Measurements from ENCODE around the gene NHERF2.

Gene NHERF2

GRCh38 chr16:1991135-1991551, 35.6 kb upstream of the NHERF2 start:
- DNase-seq: no peak

- DNase-seq: no peak
Measured at GRCh38 chr16:1991588-1991947, 35.1 kb upstream of the NHERF2 start.

- peak; percentile 96 for DNase-seq
Measured at GRCh38 chr16:1991948-1992703, 34.6 kb upstream of the NHERF2 start.

- no peak for DNase-seq
Measured at GRCh38 chr16:1992704-1993317, 33.9 kb upstream of the NHERF2 start.

- no peak for DNase-seq
Measured at GRCh38 chr16:1993731-1994131, 33.0 kb upstream of the NHERF2 start.

GRCh38 chr16:1997494-1998359, 29.0 kb upstream of the NHERF2 start:
- DNase-seq: no peak

GRCh38 chr16:1998360-1998835, 28.3 kb upstream of the NHERF2 start:
- DNase-seq: no peak

GRCh38 chr16:1998852-1999801, 27.6 kb upstream of the NHERF2 start:
- DNase-seq: no peak

- no peak for DNase-seq
Measured at GRCh38 chr16:1999866-2000514, 26.7 kb upstream of the NHERF2 start.

GRCh38 chr16:2001035-2001434, 25.7 kb upstream of the NHERF2 start:
- DNase-seq: no peak

- no peak for DNase-seq
Measured at GRCh38 chr16:2001456-2002355, 25.0 kb upstream of the NHERF2 start.

GRCh38 chr16:2002406-2003230, 24.1 kb upstream of the NHERF2 start:
- DNase-seq: no peak

GRCh38 chr16:2003231-2003826, 23.4 kb upstream of the NHERF2 start:
- no peak for DNase-seq

GRCh38 chr16:2003827-2004641, 22.7 kb upstream of the NHERF2 start:
- peak; percentile 93 for DNase-seq

GRCh38 chr16:2004795-2005517, 21.7 kb upstream of the NHERF2 start:
- DNase-seq: no peak

- no peak for DNase-seq
Measured at GRCh38 chr16:2005646-2006045, 21.1 kb upstream of the NHERF2 start.

GRCh38 chr16:2006317-2006716, 20.4 kb upstream of the NHERF2 start:
- DNase-seq: no peak
